Neural progenitor cell (in vitro differentiated cells): ENCODE data around the gene IL15.
"Not testable (repeated sequence)": the region's sequence is repeated elsewhere in the genome, so short reads cannot be mapped to it uniquely, and the experiment has no call there.

ENCODE experiments used
- EZH2 ChIP-seq: fragments of 200-600 bp; sonication (generic); IDR thresholded peaks from 2 replicates; pipeline ENCODE4 v1.6.1; 2017; ENCODE audit warnings: antibody characterized with exemption, mild to moderate bottlenecking, moderate library complexity
- EZH2phosphoT487 ChIP-seq: fragments of 200-600 bp; sonication (generic); IDR thresholded peaks from 2 replicates; pipeline ENCODE4 v1.6.1; 2017; ENCODE audit warnings: antibody characterized with exemption
- TF ChIP-seq, protein P1 (sequence below): fragments of 200-600 bp; sonication (generic); IDR thresholded peaks from 2 replicates; pipeline ENCODE4 v1.5.1; 2017; ENCODE audit warnings: antibody characterized with exemption, mild to moderate bottlenecking

- not testable (repeated sequence) for TF ChIP-seq EZH2, EZH2phosphoT487
- TF ChIP-seq, protein P1, sequence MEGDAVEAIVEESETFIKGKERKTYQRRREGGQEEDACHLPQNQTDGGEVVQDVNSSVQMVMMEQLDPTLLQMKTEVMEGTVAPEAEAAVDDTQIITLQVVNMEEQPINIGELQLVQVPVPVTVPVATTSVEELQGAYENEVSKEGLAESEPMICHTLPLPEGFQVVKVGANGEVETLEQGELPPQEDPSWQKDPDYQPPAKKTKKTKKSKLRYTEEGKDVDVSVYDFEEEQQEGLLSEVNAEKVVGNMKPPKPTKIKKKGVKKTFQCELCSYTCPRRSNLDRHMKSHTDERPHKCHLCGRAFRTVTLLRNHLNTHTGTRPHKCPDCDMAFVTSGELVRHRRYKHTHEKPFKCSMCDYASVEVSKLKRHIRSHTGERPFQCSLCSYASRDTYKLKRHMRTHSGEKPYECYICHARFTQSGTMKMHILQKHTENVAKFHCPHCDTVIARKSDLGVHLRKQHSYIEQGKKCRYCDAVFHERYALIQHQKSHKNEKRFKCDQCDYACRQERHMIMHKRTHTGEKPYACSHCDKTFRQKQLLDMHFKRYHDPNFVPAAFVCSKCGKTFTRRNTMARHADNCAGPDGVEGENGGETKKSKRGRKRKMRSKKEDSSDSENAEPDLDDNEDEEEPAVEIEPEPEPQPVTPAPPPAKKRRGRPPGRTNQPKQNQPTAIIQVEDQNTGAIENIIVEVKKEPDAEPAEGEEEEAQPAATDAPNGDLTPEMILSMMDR, result not testable (repeated sequence)
Observed at GRCh38 chr4:141615587-141615918, 20.8 kb upstream of the IL15 start.
